Measurements from ENCODE around the gene TTC39B.
A peak's percentile ranks its signal among the peaks of the same experiment; 100 is the strongest.

TTC39B gene

GRCh38 chr9:15300218-15300617, 6.8 kb downstream of the TTC39B start:
- DNase-seq = peak; percentile 22

- DNase-seq = no peak
These were observed 7.6 kb downstream of the TTC39B start for GRCh38 chr9:15299374-15299939.

- DNase-seq = peak; percentile 18
These were observed 8.7 kb downstream of the TTC39B start for GRCh38 chr9:15298362-15298761.

- DNase-seq = peak; percentile 77
These were observed 11.1 kb downstream of the TTC39B start for GRCh38 chr9:15295761-15296405.

- no peak for DNase-seq
These were observed 12.4 kb downstream of the TTC39B start for GRCh38 chr9:15294604-15295003.

GRCh38 chr9:15293804-15294316, 13.2 kb downstream of the TTC39B start:
- no peak for DNase-seq

GRCh38 chr9:15293084-15293483, 13.9 kb downstream of the TTC39B start:
- no peak for DNase-seq

GRCh38 chr9:15289603-15290002, 17.4 kb downstream of the TTC39B start:
- no peak for DNase-seq

- DNase-seq = no peak
These were observed 19.7 kb downstream of the TTC39B start for GRCh38 chr9:15287309-15287708.

GRCh38 chr9:15286161-15286821, 20.7 kb downstream of the TTC39B start:
- DNase-seq = no peak

- no peak for DNase-seq
These were observed 24.3 kb downstream of the TTC39B start for GRCh38 chr9:15282567-15283285.

- DNase-seq = no peak
These were observed 26.4 kb downstream of the TTC39B start for GRCh38 chr9:15280647-15281046.

GRCh38 chr9:15278839-15279238, 28.2 kb downstream of the TTC39B start:
- no peak for DNase-seq

GRCh38 chr9:15278091-15278687, 28.8 kb downstream of the TTC39B start:
- DNase-seq = no peak

GRCh38 chr9:15277400-15278090, 29.5 kb downstream of the TTC39B start:
- no peak for DNase-seq

- no peak for DNase-seq
These were observed 30.6 kb downstream of the TTC39B start for GRCh38 chr9:15276328-15276938.

GRCh38 chr9:15274425-15274824, 32.6 kb downstream of the TTC39B start:
- no peak for DNase-seq

- DNase-seq = no peak
These were observed 34.6 kb downstream of the TTC39B start for GRCh38 chr9:15272377-15272928.

- no peak for DNase-seq
These were observed 35.6 kb downstream of the TTC39B start for GRCh38 chr9:15271403-15271802.

- DNase-seq = no peak
These were observed 38.2 kb downstream of the TTC39B start for GRCh38 chr9:15268782-15269181.

GRCh38 chr9:15268317-15268716, 38.7 kb downstream of the TTC39B start:
- no peak for DNase-seq

- DNase-seq = no peak
These were observed 42.1 kb downstream of the TTC39B start for GRCh38 chr9:15264918-15265317.

All from EL (cell line).